ENCODE results near the gene ACP7. TPM values are rescaled to one million over a fixed set of nuclear protein-coding genes. Genes with fewer than 3 reads are reported as not detected.

Gene ACP7
- total RNA-seq, 1 experiment from 2014 or later, result 0.15 TPM

- TF ChIP-seq CTCF (conservative IDR thresholded peaks at IDR 0.05), result no peak
- no peak overlapping the region for H3K27ac Mint-ChIP-seq
- H2AFZ ChIP-seq (ENCODE audit: low read length), result no peak overlapping the region
Observed at GRCh38 chr19:39112338-39112890, 28.2 kb downstream of the ACP7 start.

More at GRCh38 chr19:39112338-39112890, 28.2 kb downstream of the ACP7 start:
- H2BK5ac ChIP-seq (ENCODE audit: insufficient read length, low read length), result no peak overlapping the region
- no peaks in the 10 kb centered on the region for H4K20me1 ChIP-seq (ENCODE audit: control insufficient read depth, insufficient read depth, insufficient read length)
- Mint-ChIP-seq H3K36me3 (ENCODE audit: insufficient read depth in 1 of 3, low read depth in 3 of 3) (no peaks in the 10 kb centered on the region), H3K27me3 (ENCODE audit: low read depth) (peaks cover 9% of the 10 kb centered on the region), H3K4me3 (no peak overlapping the region; a peak in 1 of 5 replicates), H3K9me3 (no peaks in the 10 kb centered on the region), H3K4me1 (peaks cover 4 to 7% of the 10 kb centered on the region in 2 experiments)
- DNase-seq, result no peak
- H3K4me2 ChIP-seq (ENCODE audit: insufficient read depth, insufficient read length, low read length), result no peak overlapping the region
- H3K9me3 ChIP-seq (ENCODE audit: control insufficient read depth, low read depth, low read length), result no peaks in the 10 kb centered on the region
- H3K4me1 ChIP-seq (ENCODE audit: insufficient read depth, low read length), result no peaks in the 10 kb centered on the region
- no peak overlapping the region for H3K23ac ChIP-seq (ENCODE audit: insufficient read length, low read depth, low read length)
- no peak overlapping the region for H2BK20ac ChIP-seq (ENCODE audit: low read depth, low read length, poor library complexity, severe bottlenecking)
- no peak overlapping the region for H3K14ac ChIP-seq (ENCODE audit: insufficient read depth, low read length)
- no peaks in the 10 kb centered on the region for H3K23me2 ChIP-seq (ENCODE audit: insufficient read length, low read depth, low read length, poor library complexity, severe bottlenecking)
- no peak overlapping the region for H3T11ph ChIP-seq (ENCODE audit: low read length)
- no peak overlapping the region for H2AK5ac ChIP-seq (ENCODE audit: insufficient read length, low read length)
- H3K9ac ChIP-seq (ENCODE audit: extremely low read depth, insufficient read length, low read length), result no peak overlapping the region
- no peak overlapping the region for H2BK120ac ChIP-seq (ENCODE audit: low read depth, low read length, poor library complexity, severe bottlenecking)
- H3K27ac ChIP-seq (ENCODE audit: insufficient read length, low read depth, low read length), result no peak overlapping the region
- no peaks in the 10 kb centered on the region for H3K27me3 ChIP-seq (ENCODE audit: insufficient read depth, low read length)
- no peak overlapping the region for H4K91ac ChIP-seq (ENCODE audit: insufficient read length, low read depth, low read length)
- no peak overlapping the region for H4K8ac ChIP-seq (replicated peaks; ENCODE audit: insufficient read length, low read depth, low read length)
- no peak overlapping the region for H3K56ac ChIP-seq (ENCODE audit: insufficient read length, low read depth, low read length)
- no peak overlapping the region for H2BK12ac ChIP-seq (ENCODE audit: insufficient read length, low read depth, low read length)
- H3K79me1 ChIP-seq (ENCODE audit: insufficient read depth, low read depth, low read length, poor library complexity, severe bottlenecking), result no peaks in the 10 kb centered on the region
- H2BK15ac ChIP-seq (ENCODE audit: low read depth, low read length), result no peak overlapping the region
- no peaks in the 10 kb centered on the region for H3K79me2 ChIP-seq (ENCODE audit: insufficient read depth, low read length)
- no CpG with 5 or more reads among the region's 15 CpGs for WGBS (ENCODE audit: extremely low coverage, insufficient read length, low lambda C conversion rate)
- no peak overlapping the region for H3K4ac ChIP-seq (ENCODE audit: low read depth, low read length)
- H4K5ac ChIP-seq (ENCODE audit: insufficient read length, low read depth, low read length), result no peak overlapping the region
- no peak overlapping the region for H3K18ac ChIP-seq (ENCODE audit: insufficient read length, low read depth, low read length)

Data from H9 (cell line).